ENCODE measurements around the gene ANLN. TPM values are rescaled to one million over a fixed set of nuclear protein-coding genes. Genes with fewer than 3 reads are reported as not detected.

Gene ANLN
- total RNA-seq, 1 experiment from 2014 or later, result 78.9 TPM

- no peak overlapping the region for H4K8ac ChIP-seq (replicated peaks; ENCODE audit: insufficient read length, low read depth, low read length)
- H3K56ac ChIP-seq (ENCODE audit: insufficient read length, low read depth, low read length), result no peak overlapping the region
- WGBS (ENCODE audit: extremely low coverage, insufficient read length, low lambda C conversion rate), result no CpG with 5 or more reads among the region's 1 CpG
- no peak overlapping the region for H2AFZ ChIP-seq (ENCODE audit: low read length)
- Mint-ChIP-seq H3K27me3 (ENCODE audit: low read depth) (peaks cover 4% of the 10 kb centered on the region), H3K4me3 (no peak overlapping the region), H3K27ac (no peak overlapping the region), H3K4me1 (peaks cover 0 to 7% of the 10 kb centered on the region in 2 experiments; a peak in 2 of 4 replicates), H3K9me3 (peaks cover 0 to 3% of the 10 kb centered on the region in 2 experiments; a peak in 2 of 5 replicates), H3K36me3 (ENCODE audit: insufficient read depth in 1 of 3, low read depth in 3 of 3) (no peaks in the 10 kb centered on the region)
- no peak overlapping the region for H3K4ac ChIP-seq (ENCODE audit: low read depth, low read length)
- no peak for DNase-seq
- H3K27me3 ChIP-seq (ENCODE audit: insufficient read depth, low read length), result no peaks in the 10 kb centered on the region
- H3K27ac ChIP-seq (ENCODE audit: insufficient read length, low read depth, low read length), result no peak overlapping the region
- no peak overlapping the region for H3T11ph ChIP-seq (ENCODE audit: low read length)
- H3K23ac ChIP-seq (ENCODE audit: insufficient read length, low read depth, low read length), result no peak overlapping the region
- H3K23me2 ChIP-seq (ENCODE audit: insufficient read length, low read depth, low read length, poor library complexity, severe bottlenecking), result no peaks in the 10 kb centered on the region
- H3K18ac ChIP-seq (ENCODE audit: insufficient read length, low read depth, low read length), result no peak overlapping the region
- H4K20me1 ChIP-seq (ENCODE audit: control insufficient read depth, insufficient read depth, insufficient read length), result no peaks in the 10 kb centered on the region
- H3K79me2 ChIP-seq (ENCODE audit: insufficient read depth, low read length), result no peaks in the 10 kb centered on the region
- H2BK12ac ChIP-seq (ENCODE audit: insufficient read length, low read depth, low read length), result no peak overlapping the region
- no peaks in the 10 kb centered on the region for H3K79me1 ChIP-seq (ENCODE audit: insufficient read depth, low read depth, low read length, poor library complexity, severe bottlenecking)
- no peak overlapping the region for H2BK20ac ChIP-seq (ENCODE audit: low read depth, low read length, poor library complexity, severe bottlenecking)
- H4K5ac ChIP-seq (ENCODE audit: insufficient read length, low read depth, low read length), result no peak overlapping the region
- H3K14ac ChIP-seq (ENCODE audit: insufficient read depth, low read length), result no peak overlapping the region
- H4K91ac ChIP-seq (ENCODE audit: insufficient read length, low read depth, low read length), result no peak overlapping the region
- H2BK5ac ChIP-seq (ENCODE audit: insufficient read length, low read length), result no peak overlapping the region
- H3K4me1 ChIP-seq (ENCODE audit: insufficient read depth, low read length), result no peaks in the 10 kb centered on the region
- H2BK15ac ChIP-seq (ENCODE audit: low read depth, low read length), result no peak overlapping the region
- no peak overlapping the region for H3K4me2 ChIP-seq (ENCODE audit: insufficient read depth, insufficient read length, low read length)
- no peak overlapping the region for H2BK120ac ChIP-seq (ENCODE audit: low read depth, low read length, poor library complexity, severe bottlenecking)
- H3K9ac ChIP-seq (ENCODE audit: extremely low read depth, insufficient read length, low read length), result no peak overlapping the region
- TF ChIP-seq, protein P1, sequence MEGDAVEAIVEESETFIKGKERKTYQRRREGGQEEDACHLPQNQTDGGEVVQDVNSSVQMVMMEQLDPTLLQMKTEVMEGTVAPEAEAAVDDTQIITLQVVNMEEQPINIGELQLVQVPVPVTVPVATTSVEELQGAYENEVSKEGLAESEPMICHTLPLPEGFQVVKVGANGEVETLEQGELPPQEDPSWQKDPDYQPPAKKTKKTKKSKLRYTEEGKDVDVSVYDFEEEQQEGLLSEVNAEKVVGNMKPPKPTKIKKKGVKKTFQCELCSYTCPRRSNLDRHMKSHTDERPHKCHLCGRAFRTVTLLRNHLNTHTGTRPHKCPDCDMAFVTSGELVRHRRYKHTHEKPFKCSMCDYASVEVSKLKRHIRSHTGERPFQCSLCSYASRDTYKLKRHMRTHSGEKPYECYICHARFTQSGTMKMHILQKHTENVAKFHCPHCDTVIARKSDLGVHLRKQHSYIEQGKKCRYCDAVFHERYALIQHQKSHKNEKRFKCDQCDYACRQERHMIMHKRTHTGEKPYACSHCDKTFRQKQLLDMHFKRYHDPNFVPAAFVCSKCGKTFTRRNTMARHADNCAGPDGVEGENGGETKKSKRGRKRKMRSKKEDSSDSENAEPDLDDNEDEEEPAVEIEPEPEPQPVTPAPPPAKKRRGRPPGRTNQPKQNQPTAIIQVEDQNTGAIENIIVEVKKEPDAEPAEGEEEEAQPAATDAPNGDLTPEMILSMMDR (conservative IDR thresholded peaks at IDR 0.05), result no peak
- H2AK5ac ChIP-seq (ENCODE audit: insufficient read length, low read length), result no peak overlapping the region
- H3K9me3 ChIP-seq (ENCODE audit: control insufficient read depth, low read depth, low read length), result no peaks in the 10 kb centered on the region
Observed at GRCh38 chr7:36343548-36343947, 46.1 kb upstream of the ANLN start.

Data from H9 (cell line).